ENCODE results near the gene CFAP77. TPM values are rescaled to one million over a fixed set of nuclear protein-coding genes. Genes with fewer than 3 reads are reported as not detected.

The CFAP77 gene
- polyA plus RNA-seq, 1 donor, result 0.13 TPM

DNA sequence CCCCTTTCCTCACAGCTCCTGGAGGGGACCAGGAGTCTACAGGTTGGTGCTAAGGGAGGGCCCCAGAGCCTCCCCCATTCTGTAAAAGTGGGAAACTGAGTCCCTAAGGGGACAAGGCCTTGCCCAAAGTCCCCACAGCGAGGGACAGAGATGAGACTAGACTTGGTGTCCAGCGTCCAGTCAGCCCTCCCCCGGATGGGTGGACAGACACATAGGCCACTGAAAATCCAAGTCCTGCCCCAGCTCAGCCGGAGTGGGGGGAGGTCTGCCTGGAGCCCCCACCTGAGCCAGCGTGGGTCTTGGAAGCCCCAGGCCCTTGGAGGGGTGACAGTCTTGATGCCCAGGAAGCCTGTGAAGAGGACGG lies 177.6 kb downstream of the CFAP77 start:
- no peak overlapping the region for H3K4me3 ChIP-seq (ENCODE audit: low read length)
- no peak for DNase-seq
- WGBS (ENCODE audit: insufficient coverage, low lambda C conversion rate), result no CpG with 5 or more reads among the region's 6 CpGs

GRCh38 chr9:132588098-132588497 lies 178.1 kb downstream of the CFAP77 start:
- H3K27me3 ChIP-seq (ENCODE audit: control insufficient read depth, insufficient read depth, low read length), result peaks cover 93% of the 10 kb centered on the region
- no peak overlapping the region for H3K27ac ChIP-seq (ENCODE audit: low read length)
- no CpG with 5 or more reads among the region's 12 CpGs for WGBS (ENCODE audit: insufficient coverage, low lambda C conversion rate)

More for the DNA sequence above, 177.6 kb downstream of the CFAP77 start:
- Histone ChIP-seq H3K27ac (ENCODE audit: low read length) (no peak overlapping the region), H3K36me3 (ENCODE audit: control insufficient read depth, insufficient read depth, low read length) (no peaks in the 10 kb centered on the region), H3K27me3 (ENCODE audit: control insufficient read depth, insufficient read depth, low read length) (peaks cover 98% of the 10 kb centered on the region), H3K9me3 (ENCODE audit: control insufficient read depth, low read depth, low read length) (peaks cover 11% of the 10 kb centered on the region), H3K4me1 (ENCODE audit: control insufficient read depth, insufficient read depth, low read length) (no peaks in the 10 kb centered on the region)

GRCh38 chr9:132588501-132589147 lies 178.6 kb downstream of the CFAP77 start:
- Histone ChIP-seq H3K9me3 (ENCODE audit: control insufficient read depth, low read depth, low read length) (peaks cover 6% of the 10 kb centered on the region), H3K27ac (ENCODE audit: low read length) (no peak overlapping the region), H3K4me1 (ENCODE audit: control insufficient read depth, insufficient read depth, low read length) (no peaks in the 10 kb centered on the region), H3K27me3 (ENCODE audit: control insufficient read depth, insufficient read depth, low read length) (peaks cover 88% of the 10 kb centered on the region), H3K4me3 (ENCODE audit: low read length) (no peak overlapping the region), H3K36me3 (ENCODE audit: control insufficient read depth, insufficient read depth, low read length) (no peaks in the 10 kb centered on the region)
- DNase-seq, result no peak
- no CpG with 5 or more reads among the region's 28 CpGs for WGBS (ENCODE audit: insufficient coverage, low lambda C conversion rate)

More at GRCh38 chr9:132588098-132588497, 178.1 kb downstream of the CFAP77 start:
- H3K9me3 ChIP-seq (ENCODE audit: control insufficient read depth, low read depth, low read length), result peaks cover 6% of the 10 kb centered on the region
- H3K4me3 ChIP-seq (ENCODE audit: low read length), result no peak overlapping the region
- no peaks in the 10 kb centered on the region for H3K4me1 ChIP-seq (ENCODE audit: control insufficient read depth, insufficient read depth, low read length)
- H3K36me3 ChIP-seq (ENCODE audit: control insufficient read depth, insufficient read depth, low read length), result no peaks in the 10 kb centered on the region
- DNase-seq, result no peak

DNA sequence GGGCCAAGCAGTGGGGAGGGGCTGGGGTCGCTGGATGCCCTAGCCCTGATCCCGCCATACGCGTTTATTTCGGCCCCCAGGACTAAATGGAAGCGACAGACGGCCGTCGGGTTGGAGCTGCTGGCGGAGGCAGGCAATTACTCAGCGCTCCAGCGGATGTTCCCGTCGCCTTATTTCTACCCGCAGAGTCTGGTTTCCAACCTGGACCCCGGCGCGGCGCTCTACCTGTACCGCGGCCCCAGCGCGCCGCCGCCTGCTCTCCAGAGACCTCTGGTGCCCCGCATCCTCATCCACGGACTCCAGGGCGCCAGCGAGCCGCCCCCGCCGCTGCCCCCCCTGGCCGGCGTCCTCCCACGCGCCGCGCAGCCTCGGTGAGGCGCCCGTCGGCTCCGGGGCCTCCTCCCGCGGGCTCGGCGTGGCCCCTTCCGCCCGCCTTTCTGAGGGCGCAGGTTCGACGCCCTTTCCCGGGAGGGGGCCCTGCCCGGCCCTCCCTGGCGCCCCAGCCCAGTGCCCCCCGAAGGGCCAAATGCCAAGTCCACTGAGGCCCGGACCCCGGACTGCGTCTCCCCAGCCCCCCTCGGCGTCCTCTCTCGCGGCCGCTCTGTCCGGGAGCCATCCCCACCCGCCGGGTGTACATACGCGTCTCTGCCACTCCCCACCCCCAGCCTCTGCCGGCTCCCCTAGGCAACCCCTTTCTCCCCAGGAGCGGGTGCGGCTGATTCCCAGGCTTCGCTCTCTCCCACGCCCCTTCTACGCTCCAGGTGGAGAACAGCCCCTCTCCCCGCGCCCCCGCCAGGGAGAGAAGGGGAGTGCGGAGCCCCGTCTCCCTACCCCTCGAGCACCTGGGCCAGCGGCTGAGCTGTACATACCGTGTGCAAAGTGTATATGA lies 179.4 kb downstream of the CFAP77 start:
- no CpG with 5 or more reads among the region's 83 CpGs for WGBS (ENCODE audit: insufficient coverage, low lambda C conversion rate)
- Histone ChIP-seq H3K9me3 (ENCODE audit: control insufficient read depth, low read depth, low read length) (peaks cover 6% of the 10 kb centered on the region), H3K4me1 (ENCODE audit: control insufficient read depth, insufficient read depth, low read length) (no peaks in the 10 kb centered on the region), H3K4me3 (ENCODE audit: low read length) (no peak overlapping the region), H3K36me3 (ENCODE audit: control insufficient read depth, insufficient read depth, low read length) (peaks cover 4% of the 10 kb centered on the region), H3K27ac (ENCODE audit: low read length) (no peak overlapping the region), H3K27me3 (ENCODE audit: control insufficient read depth, insufficient read depth, low read length) (peaks cover 80% of the 10 kb centered on the region)
- DNase-seq, result no peak

DNA sequence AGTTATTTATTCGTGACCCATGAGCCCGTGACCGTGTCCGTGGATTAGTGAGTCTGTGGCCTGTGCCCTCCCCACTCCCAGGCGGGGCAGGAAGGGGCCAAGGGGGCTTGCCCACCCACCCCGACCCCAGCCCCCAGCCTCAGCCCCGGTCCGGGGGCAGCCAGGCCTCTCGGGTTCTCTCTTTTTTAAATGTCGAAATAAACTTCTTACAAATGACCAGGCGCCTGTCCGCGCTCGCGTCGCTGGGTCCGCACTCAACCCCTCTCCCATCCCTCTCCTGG lies 180.0 kb downstream of the CFAP77 start:
- DNase-seq, result no peak

DNA sequence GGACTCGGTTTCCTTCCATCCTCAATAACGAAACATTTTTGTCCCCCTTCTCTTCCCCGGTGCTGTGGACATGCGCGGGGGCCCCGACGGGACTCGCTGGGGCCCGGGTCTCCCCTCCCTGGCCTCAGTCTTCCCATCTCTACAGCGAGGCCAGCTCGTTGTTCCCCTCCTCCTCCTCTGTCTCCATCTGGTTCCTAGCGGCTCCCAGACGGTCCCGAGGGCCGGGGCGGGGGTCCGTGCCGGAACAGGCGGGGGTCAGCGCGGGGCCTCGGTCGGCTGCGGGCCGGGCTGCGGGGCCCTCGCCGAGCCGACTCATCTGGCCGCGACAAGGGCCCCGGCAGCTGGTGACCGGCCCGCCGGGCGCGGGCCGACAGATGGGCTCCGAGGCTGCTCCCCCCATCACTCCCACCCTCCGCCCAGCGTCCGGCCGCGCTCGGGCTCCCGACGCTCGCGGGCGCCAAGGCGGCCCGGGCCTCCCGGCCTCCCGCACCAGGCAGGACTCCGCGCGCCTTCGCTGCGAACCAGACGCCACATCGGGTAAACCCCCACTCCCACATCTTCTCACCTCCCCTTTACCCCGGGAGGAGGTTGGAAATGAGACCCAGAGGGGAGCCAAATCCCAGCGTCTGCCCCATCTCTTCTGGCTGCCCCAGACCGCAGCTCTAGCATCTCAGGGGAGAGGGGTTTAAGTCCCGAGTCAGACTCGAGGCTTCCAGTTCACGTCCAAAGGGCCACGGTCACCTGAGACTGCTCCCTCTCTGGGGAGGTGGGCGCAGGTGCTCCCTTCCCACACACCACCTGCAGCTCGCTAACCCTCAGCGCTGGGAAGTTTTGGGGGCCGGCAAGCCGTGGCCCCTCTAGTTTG lies 180.5 kb downstream of the CFAP77 start:
- H3K27ac ChIP-seq (ENCODE audit: low read length), result no peak overlapping the region
- no peak overlapping the region for H3K4me3 ChIP-seq (ENCODE audit: low read length)
- peaks cover 69% of the 10 kb centered on the region for H3K27me3 ChIP-seq (ENCODE audit: control insufficient read depth, insufficient read depth, low read length)
- DNase-seq, result no peak
- peaks cover 6% of the 10 kb centered on the region for H3K9me3 ChIP-seq (ENCODE audit: control insufficient read depth, low read depth, low read length)
- peaks cover 10% of the 10 kb centered on the region for H3K36me3 ChIP-seq (ENCODE audit: control insufficient read depth, insufficient read depth, low read length)
- no peaks in the 10 kb centered on the region for H3K4me1 ChIP-seq (ENCODE audit: control insufficient read depth, insufficient read depth, low read length)
- WGBS (ENCODE audit: insufficient coverage, low lambda C conversion rate), result no CpG with 5 or more reads among the region's 73 CpGs

More for the DNA sequence above, 180.0 kb downstream of the CFAP77 start:
- Histone ChIP-seq H3K27ac (ENCODE audit: low read length) (no peak overlapping the region), H3K4me3 (ENCODE audit: low read length) (no peak overlapping the region), H3K36me3 (ENCODE audit: control insufficient read depth, insufficient read depth, low read length) (peaks cover 10% of the 10 kb centered on the region), H3K27me3 (ENCODE audit: control insufficient read depth, insufficient read depth, low read length) (peaks cover 74% of the 10 kb centered on the region), H3K4me1 (ENCODE audit: control insufficient read depth, insufficient read depth, low read length) (no peaks in the 10 kb centered on the region), H3K9me3 (ENCODE audit: control insufficient read depth, low read depth, low read length) (peaks cover 6% of the 10 kb centered on the region)
- no CpG with 5 or more reads among the region's 17 CpGs for WGBS (ENCODE audit: insufficient coverage, low lambda C conversion rate)

DNA sequence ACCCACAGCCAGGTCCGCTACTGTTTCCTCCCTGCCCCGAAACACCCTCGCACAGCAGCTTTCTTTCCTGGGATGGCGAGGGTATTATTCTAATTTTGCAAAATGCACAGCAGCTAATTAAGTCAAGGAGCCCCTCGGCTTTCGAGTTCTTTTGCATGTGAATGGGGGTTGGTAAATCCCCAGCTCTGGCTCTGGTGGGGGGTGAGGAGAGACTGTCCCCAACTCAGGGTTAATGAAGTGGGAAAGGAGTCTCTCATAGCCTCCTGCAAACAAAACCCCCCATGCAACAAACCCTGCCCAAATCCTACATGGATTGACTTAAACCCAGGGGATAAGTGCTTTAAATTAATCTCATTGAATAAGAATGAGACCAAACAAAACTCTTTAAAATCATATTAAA lies 181.2 kb downstream of the CFAP77 start:
- no peak overlapping the region for H3K27ac ChIP-seq (ENCODE audit: low read length)
- DNase-seq, result no peak
- peaks cover 10% of the 10 kb centered on the region for H3K36me3 ChIP-seq (ENCODE audit: control insufficient read depth, insufficient read depth, low read length)
- WGBS (ENCODE audit: insufficient coverage, low lambda C conversion rate), result 20% methylated on average over 1 of the region's 6 CpGs
- peaks cover 62% of the 10 kb centered on the region for H3K27me3 ChIP-seq (ENCODE audit: control insufficient read depth, insufficient read depth, low read length)
- H3K4me3 ChIP-seq (ENCODE audit: low read length), result no peak overlapping the region
- H3K9me3 ChIP-seq (ENCODE audit: control insufficient read depth, low read depth, low read length), result peaks cover 6% of the 10 kb centered on the region
- H3K4me1 ChIP-seq (ENCODE audit: control insufficient read depth, insufficient read depth, low read length), result no peaks in the 10 kb centered on the region

DNA sequence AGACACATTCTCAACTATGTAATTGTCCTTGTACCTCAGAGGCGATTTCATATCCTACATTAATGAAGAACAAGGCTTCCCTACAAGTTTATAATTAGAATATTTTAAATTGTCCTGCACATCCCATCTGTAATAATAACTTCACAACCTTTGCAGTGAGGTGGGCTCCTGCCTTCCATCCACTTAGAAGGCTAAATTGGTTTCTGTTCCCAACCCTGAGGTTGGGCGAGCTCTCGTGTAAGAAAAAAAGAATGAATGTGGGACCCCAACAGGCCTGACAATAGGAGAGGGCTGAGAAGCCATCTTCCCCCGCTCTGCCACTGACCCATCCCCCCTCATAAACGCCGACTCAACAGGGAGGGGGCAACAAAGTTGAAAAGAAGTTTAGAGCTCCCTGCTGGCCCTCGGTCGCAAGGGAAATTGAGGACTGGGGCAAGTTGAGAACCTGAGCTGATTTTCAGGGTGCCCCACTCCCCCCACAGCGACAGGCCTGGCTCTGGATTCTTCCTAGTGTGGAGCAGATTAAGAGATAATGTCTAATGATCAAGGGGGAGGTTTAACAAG lies 181.8 kb downstream of the CFAP77 start:
- no peak for DNase-seq
- Histone ChIP-seq H3K27ac (ENCODE audit: low read length) (no peak overlapping the region), H3K4me1 (ENCODE audit: control insufficient read depth, insufficient read depth, low read length) (no peaks in the 10 kb centered on the region), H3K36me3 (ENCODE audit: control insufficient read depth, insufficient read depth, low read length) (peaks cover 14% of the 10 kb centered on the region), H3K9me3 (ENCODE audit: control insufficient read depth, low read depth, low read length) (peaks cover 5% of the 10 kb centered on the region), H3K27me3 (ENCODE audit: control insufficient read depth, insufficient read depth, low read length) (peaks cover 56% of the 10 kb centered on the region), H3K4me3 (ENCODE audit: low read length) (no peak overlapping the region)
- no CpG with 5 or more reads among the region's 9 CpGs for WGBS (ENCODE audit: insufficient coverage, low lambda C conversion rate)

GRCh38 chr9:132592451-132592850 lies 182.4 kb downstream of the CFAP77 start:
- peaks cover 17% of the 10 kb centered on the region for H3K36me3 ChIP-seq (ENCODE audit: control insufficient read depth, insufficient read depth, low read length)
- H3K9me3 ChIP-seq (ENCODE audit: control insufficient read depth, low read depth, low read length), result no peaks in the 10 kb centered on the region
- H3K27me3 ChIP-seq (ENCODE audit: control insufficient read depth, insufficient read depth, low read length), result peaks cover 50% of the 10 kb centered on the region
- DNase-seq, result no peak
- H3K4me1 ChIP-seq (ENCODE audit: control insufficient read depth, insufficient read depth, low read length), result no peaks in the 10 kb centered on the region
- no CpG with 5 or more reads among the region's 8 CpGs for WGBS (ENCODE audit: insufficient coverage, low lambda C conversion rate)
- H3K27ac ChIP-seq (ENCODE audit: low read length), result no peak overlapping the region
- no peak overlapping the region for H3K4me3 ChIP-seq (ENCODE audit: low read length)

GRCh38 chr9:132594412-132594811 lies 184.4 kb downstream of the CFAP77 start:
- Histone ChIP-seq H3K27me3 (ENCODE audit: control insufficient read depth, insufficient read depth, low read length) (peaks cover 30% of the 10 kb centered on the region), H3K9me3 (ENCODE audit: control insufficient read depth, low read depth, low read length) (no peaks in the 10 kb centered on the region), H3K36me3 (ENCODE audit: control insufficient read depth, insufficient read depth, low read length) (peaks cover 18% of the 10 kb centered on the region), H3K4me1 (ENCODE audit: control insufficient read depth, insufficient read depth, low read length) (no peaks in the 10 kb centered on the region), H3K27ac (ENCODE audit: low read length) (no peak overlapping the region), H3K4me3 (ENCODE audit: low read length) (no peak overlapping the region)
- no peak for DNase-seq
- no CpG with 5 or more reads among the region's 13 CpGs for WGBS (ENCODE audit: insufficient coverage, low lambda C conversion rate)
